GM23338 (cell line): ENCODE data around the gene SHMT1.
A peak's percentile ranks its signal among the peaks of the same experiment; 100 is the strongest.

Source experiments
- CREB1 ChIP-seq: fragments of 250-450 bp; sonication (Bioruptor Pico); IDR thresholded peaks from 2 replicates; pipeline ENCODE4 v1.5.0; 2020; ENCODE audit warnings: low read depth, mild to moderate bottlenecking, moderate library complexity
- TF ChIP-seq, protein P1 (sequence below), 2 experiments: fragments of 200-600 bp in 1 of 2; sonication (generic) in 1 of 2; conservative IDR thresholded peaks; 2 replicates each; pipeline versions ENCODE4 v1.5.1 to v1.6.1; 2016 to 2017; ENCODE audit warnings: antibody characterized with exemption in 2 of 2, low read depth in 2 of 2, mild to moderate bottlenecking in 2 of 2, moderate library complexity in 1 of 2

DNA sequence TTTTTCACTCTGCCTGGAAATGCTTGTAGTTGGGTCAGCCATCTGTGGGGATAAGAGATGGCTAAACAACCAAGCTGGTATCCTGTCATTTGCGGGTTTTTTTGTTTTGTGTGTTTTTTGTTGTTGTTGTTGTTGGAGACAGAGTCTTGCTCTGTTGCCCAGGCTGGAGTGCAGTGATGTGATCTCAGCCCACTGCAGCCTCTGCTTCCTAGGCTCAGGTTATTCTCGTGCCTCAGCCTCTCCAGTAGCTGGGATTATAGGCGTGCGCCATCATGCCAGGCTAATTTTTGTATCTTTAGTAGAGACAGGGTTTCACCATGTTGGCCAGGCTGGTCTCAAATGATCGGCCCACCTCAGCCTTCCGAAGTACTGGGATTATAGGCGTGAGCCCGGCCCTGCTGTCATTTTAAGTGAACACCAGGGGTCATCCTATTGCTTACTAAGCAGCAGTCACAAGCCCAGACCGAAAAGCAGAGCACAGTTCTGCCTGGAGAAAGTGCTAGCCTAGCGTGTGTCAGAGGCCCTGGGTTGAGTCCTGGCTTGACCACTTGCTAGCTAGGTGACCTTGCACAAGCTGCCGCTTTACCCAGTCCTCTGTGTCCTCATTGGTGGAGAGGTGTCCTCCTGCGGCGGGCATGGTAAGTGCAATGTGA, 43.6 kb downstream of the SHMT1 start:
- TF ChIP-seq, protein P1, sequence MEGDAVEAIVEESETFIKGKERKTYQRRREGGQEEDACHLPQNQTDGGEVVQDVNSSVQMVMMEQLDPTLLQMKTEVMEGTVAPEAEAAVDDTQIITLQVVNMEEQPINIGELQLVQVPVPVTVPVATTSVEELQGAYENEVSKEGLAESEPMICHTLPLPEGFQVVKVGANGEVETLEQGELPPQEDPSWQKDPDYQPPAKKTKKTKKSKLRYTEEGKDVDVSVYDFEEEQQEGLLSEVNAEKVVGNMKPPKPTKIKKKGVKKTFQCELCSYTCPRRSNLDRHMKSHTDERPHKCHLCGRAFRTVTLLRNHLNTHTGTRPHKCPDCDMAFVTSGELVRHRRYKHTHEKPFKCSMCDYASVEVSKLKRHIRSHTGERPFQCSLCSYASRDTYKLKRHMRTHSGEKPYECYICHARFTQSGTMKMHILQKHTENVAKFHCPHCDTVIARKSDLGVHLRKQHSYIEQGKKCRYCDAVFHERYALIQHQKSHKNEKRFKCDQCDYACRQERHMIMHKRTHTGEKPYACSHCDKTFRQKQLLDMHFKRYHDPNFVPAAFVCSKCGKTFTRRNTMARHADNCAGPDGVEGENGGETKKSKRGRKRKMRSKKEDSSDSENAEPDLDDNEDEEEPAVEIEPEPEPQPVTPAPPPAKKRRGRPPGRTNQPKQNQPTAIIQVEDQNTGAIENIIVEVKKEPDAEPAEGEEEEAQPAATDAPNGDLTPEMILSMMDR (conservative IDR thresholded peaks at IDR 0.05; ENCODE audit: low read depth in 2 of 2): peak; percentile 44 to 71
- TF ChIP-seq CREB1 (CRISPR knock-in tag): no peak
